HFF-Myc (cell line): ENCODE data around the gene CD27.
A peak's percentile ranks its signal among the peaks of the same experiment; 100 is the strongest.
"Not testable (repeated sequence)": the region's sequence is repeated elsewhere in the genome, so short reads cannot be mapped to it uniquely, and the experiment has no call there.

Experiments
- DNase-seq: peaks from one replicate; pipeline ENCODE4 v3.0.0-alpha.2; 2011; ENCODE audit warnings: low read depth; ENCODE audit errors: extremely low read depth
- H3K4me3 ChIP-seq: replicated peaks from 2 replicates; pipeline ENCODE4 v1.5.1; 2011; ENCODE audit warnings: low read depth, mild to moderate bottlenecking, control low read depth, low read length
- CTCF ChIP-seq: IDR thresholded peaks from 2 replicates; pipeline ENCODE4 v1.5.1; 2012; ENCODE audit warnings: mild to moderate bottlenecking, low read depth, low read length, control low read depth; ENCODE audit errors: missing control alignments

The CD27 gene

GRCh38 chr12:6476489-6476888 is 31.7 kb downstream of the CD27 start:
- no peak for DNase-seq
- no peak overlapping the region for H3K4me3 ChIP-seq
- no peak for TF ChIP-seq CTCF

GRCh38 chr12:6477601-6478377 is 33.0 kb downstream of the CD27 start:
- H3K4me3 ChIP-seq, DNase-seq: not testable (repeated sequence)

- no peak for TF ChIP-seq CTCF
- H3K4me3 ChIP-seq, result no peak overlapping the region
- DNase-seq, result no peak
Measured at GRCh38 chr12:6478416-6478815, 33.7 kb downstream of the CD27 start.

- DNase-seq, result no peak
- no peak for TF ChIP-seq CTCF
- no peak overlapping the region for H3K4me3 ChIP-seq
Measured at GRCh38 chr12:6488240-6488639, 43.5 kb downstream of the CD27 start.

- no peak overlapping the region for H3K4me3 ChIP-seq
- DNase-seq, result no peak
- no peak for TF ChIP-seq CTCF
Measured at GRCh38 chr12:6489449-6489848, 44.7 kb downstream of the CD27 start.

GRCh38 chr12:6490673-6491072 is 45.9 kb downstream of the CD27 start:
- not testable (repeated sequence) for H3K4me3 ChIP-seq, DNase-seq

GRCh38 chr12:6492838-6493496 is 48.2 kb downstream of the CD27 start, which contains the start of gene MRPL51:
TSS of gene MRPL51 (minus strand) at chr12:6493262. CDS start at chr12:6493136, 126 bp downstream.
- peak; percentile 79 for DNase-seq
- no peak for TF ChIP-seq CTCF

More at GRCh38 chr12:6492838-6493496, 48.2 kb downstream of the CD27 start, which contains the start of gene MRPL51:
- peak within 1 kb of the TSS; percentile 82 for H3K4me3 ChIP-seq
